Kidney epithelial cell (primary cell): ENCODE results near the gene WDR20. TPM values are rescaled to one million over a fixed set of nuclear protein-coding genes. Genes with fewer than 3 reads are reported as not detected.

Experiments used
- DNase-seq: peaks from one replicate; pipeline ENCODE4 v3.0.0-alpha.2; 2010; ENCODE audit warnings: low read depth
- H3K27me3 ChIP-seq: 2 replicates; pipeline ENCODE4 v1.6.0; 2011; ENCODE audit warnings: low read length; ENCODE audit not compliant: control insufficient read depth, insufficient read depth
- H3K36me3 ChIP-seq: 2 replicates; pipeline ENCODE4 v1.5.1; 2011; ENCODE audit warnings: low read length; ENCODE audit not compliant: control insufficient read depth, insufficient read depth
- H3K4me3 ChIP-seq: 2 replicates; pipeline ENCODE4 v1.5.1; 2011; ENCODE audit warnings: low read depth, mild to moderate bottlenecking, control low read depth, low read length
- total RNA-seq: library from RNA; depleted of rRNA; stranded (reverse); fragments of >200 nt; gene quantifications from 2 replicates; pipeline ENCODE4 v1.2.3, GENCODE V29; 2015
- TF ChIP-seq, protein P1 (sequence below): IDR thresholded peaks from 2 replicates; pipeline ENCODE4 v1.5.1; 2011; ENCODE audit warnings: mild to moderate bottlenecking, moderate library complexity, low read length, control low read depth, inconsistent platforms; ENCODE audit not compliant: insufficient read depth, poor library complexity, severe bottlenecking

The WDR20 gene
- total RNA-seq, 1 donor from 2014 or later: 14.0 TPM

DNA sequence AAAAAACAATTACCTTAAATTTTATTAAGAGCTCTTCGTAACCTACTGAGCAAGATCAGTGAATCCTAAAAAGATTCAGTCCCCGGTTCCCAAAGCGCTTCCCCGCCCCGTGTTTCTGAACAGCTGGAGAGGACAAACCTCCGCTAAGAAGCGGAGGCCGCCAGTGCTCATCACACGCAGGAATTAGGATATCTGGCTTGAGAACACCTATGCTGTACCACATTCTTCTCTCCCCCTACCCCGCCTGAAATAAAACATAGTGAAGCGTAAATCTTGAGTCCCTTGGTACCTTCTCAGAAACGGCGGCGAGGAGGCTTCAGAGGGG, 774 bp upstream of the WDR20 start:
- no peak for DNase-seq
- no peaks in the 10 kb centered on the region for H3K27me3 ChIP-seq
- H3K4me3 ChIP-seq: peak overlapping the region; percentile 85
- TF ChIP-seq, protein P1, sequence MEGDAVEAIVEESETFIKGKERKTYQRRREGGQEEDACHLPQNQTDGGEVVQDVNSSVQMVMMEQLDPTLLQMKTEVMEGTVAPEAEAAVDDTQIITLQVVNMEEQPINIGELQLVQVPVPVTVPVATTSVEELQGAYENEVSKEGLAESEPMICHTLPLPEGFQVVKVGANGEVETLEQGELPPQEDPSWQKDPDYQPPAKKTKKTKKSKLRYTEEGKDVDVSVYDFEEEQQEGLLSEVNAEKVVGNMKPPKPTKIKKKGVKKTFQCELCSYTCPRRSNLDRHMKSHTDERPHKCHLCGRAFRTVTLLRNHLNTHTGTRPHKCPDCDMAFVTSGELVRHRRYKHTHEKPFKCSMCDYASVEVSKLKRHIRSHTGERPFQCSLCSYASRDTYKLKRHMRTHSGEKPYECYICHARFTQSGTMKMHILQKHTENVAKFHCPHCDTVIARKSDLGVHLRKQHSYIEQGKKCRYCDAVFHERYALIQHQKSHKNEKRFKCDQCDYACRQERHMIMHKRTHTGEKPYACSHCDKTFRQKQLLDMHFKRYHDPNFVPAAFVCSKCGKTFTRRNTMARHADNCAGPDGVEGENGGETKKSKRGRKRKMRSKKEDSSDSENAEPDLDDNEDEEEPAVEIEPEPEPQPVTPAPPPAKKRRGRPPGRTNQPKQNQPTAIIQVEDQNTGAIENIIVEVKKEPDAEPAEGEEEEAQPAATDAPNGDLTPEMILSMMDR: no peak
- H3K36me3 ChIP-seq: no peaks in the 10 kb centered on the region

- Histone ChIP-seq H3K36me3 (no peaks in the 10 kb centered on the region), H3K27me3 (no peaks in the 10 kb centered on the region), H3K4me3 (peak overlapping the region; percentile 85)
- TF ChIP-seq, protein P1: no peak
- no peak for DNase-seq
These were observed 491 bp downstream of the WDR20 start for GRCh38 chr14:102140027-102140749.

DNA sequence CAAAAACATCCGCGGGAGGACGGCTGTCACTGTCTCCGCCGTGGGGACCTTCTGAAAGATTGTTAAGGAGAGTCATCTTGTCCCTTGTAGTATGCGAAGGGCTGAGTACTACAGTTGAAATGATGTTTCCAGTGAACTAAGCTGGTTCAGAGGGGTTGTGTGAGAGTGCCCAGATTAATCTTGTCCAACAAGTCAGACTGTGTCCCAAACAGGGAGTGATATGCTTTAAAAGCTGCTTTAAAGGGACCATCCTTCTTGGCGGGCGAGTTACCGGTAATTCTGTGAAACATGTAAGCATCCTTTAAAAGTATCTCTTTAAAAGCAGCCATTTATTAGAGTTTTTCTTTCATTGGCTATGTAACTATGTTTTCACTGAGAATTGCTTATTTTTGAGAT, 1.1 kb downstream of the WDR20 start:
- TF ChIP-seq, protein P1: no peak
- peak overlapping the region; percentile 85 for H3K4me3 ChIP-seq
- DNase-seq: no peak

GRCh38 chr14:102141797-102142196, 2.1 kb downstream of the WDR20 start:
- no peak for DNase-seq
- Histone ChIP-seq H3K27me3 (no peaks in the 10 kb centered on the region), H3K4me3 (no peak overlapping the region), H3K36me3 (peaks cover 2% of the 10 kb centered on the region)
- TF ChIP-seq, protein P1: no peak

More for the DNA sequence above, 1.1 kb downstream of the WDR20 start:
- Histone ChIP-seq H3K27me3 (no peaks in the 10 kb centered on the region), H3K36me3 (peaks cover 2% of the 10 kb centered on the region)

GRCh38 chr14:102144914-102145313, 5.2 kb downstream of the WDR20 start:
- Histone ChIP-seq H3K4me3 (no peak overlapping the region), H3K27me3 (no peaks in the 10 kb centered on the region), H3K36me3 (peaks cover 2% of the 10 kb centered on the region)
- TF ChIP-seq, protein P1: no peak
- DNase-seq: no peak

DNA sequence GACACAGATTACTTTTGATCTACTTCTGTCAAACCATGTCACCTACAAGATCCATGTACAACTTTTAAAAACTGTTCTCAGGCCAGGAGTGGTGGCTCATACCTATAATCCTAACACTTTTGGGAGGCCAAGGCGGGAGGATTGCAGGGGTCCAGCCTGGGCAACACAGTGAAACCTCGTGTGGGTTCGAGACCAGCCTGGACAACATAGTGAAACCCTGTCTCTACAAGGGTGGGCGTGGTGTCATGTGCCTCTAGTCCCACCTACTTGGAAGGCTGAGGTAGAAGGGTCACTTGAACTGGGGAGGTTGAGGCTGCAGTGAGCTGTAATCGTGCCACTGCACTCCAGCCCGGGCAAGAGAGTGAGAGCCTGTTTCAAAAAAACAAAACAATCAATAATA, 5.7 kb downstream of the WDR20 start:
- no peak overlapping the region for H3K4me3 ChIP-seq
- no peak for DNase-seq
- H3K36me3 ChIP-seq: peaks cover 2% of the 10 kb centered on the region
- no peaks in the 10 kb centered on the region for H3K27me3 ChIP-seq
- TF ChIP-seq, protein P1: no peak
